Measurements from ENCODE around the gene STRN3.

GRCh38 chr14:30999038-30999773, 27.0 kb downstream of the STRN3 start:
- TF ChIP-seq PPARA (CRISPR knock-in tag; IDR thresholded peaks at IDR 0.05; ENCODE audit: borderline replicate concordance) (no peak), PATZ1 (CRISPR knock-in tag; IDR thresholded peaks at IDR 0.05; ENCODE audit: borderline replicate concordance) (no peak), BACH2 (CRISPR knock-in tag; IDR thresholded peaks at IDR 0.05; ENCODE audit: borderline replicate concordance) (no peak), TOX (CRISPR knock-in tag; IDR thresholded peaks at IDR 0.05; ENCODE audit: borderline replicate concordance) (no peak), ZNF70 (CRISPR knock-in tag; IDR thresholded peaks at IDR 0.05) (no peak), ARNTL (CRISPR knock-in tag; IDR thresholded peaks at IDR 0.05; ENCODE audit: borderline replicate concordance, low read depth) (no peak), ZFP3 (CRISPR knock-in tag; IDR thresholded peaks at IDR 0.05) (no peak), TSHZ2 (CRISPR knock-in tag; IDR thresholded peaks at IDR 0.05) (no peak)

Data from SK-N-SH treated with all-trans-retinoic acid at 6 μM for 48 hours (cell line).